Osteocyte (in vitro differentiated cells): ENCODE results near the gene CACNA2D3. TPM values are rescaled to one million over a fixed set of nuclear protein-coding genes. Genes with fewer than 3 reads are reported as not detected.

Experiments
- DNase-seq: peaks from one replicate; pipeline ENCODE4 v3.0.0; 2021; ENCODE audit warnings: mixed read lengths; ENCODE audit not compliant: unreplicated experiment; ENCODE audit errors: extremely low spot score
- H3K27ac Mint-ChIP-seq: one replicate; pipeline ENCODE4 v1.8.0; 2021; ENCODE audit warnings: mild to moderate bottlenecking, mixed read lengths; ENCODE audit not compliant: unreplicated experiment
- H3K27me3 Mint-ChIP-seq: one replicate; pipeline ENCODE4 v1.8.0; 2021; ENCODE audit warnings: mixed read lengths; ENCODE audit not compliant: unreplicated experiment
- H3K36me3 Mint-ChIP-seq: one replicate; pipeline ENCODE4 v1.8.0; 2021; ENCODE audit warnings: mixed read lengths; ENCODE audit not compliant: unreplicated experiment
- H3K4me1 Mint-ChIP-seq: one replicate; pipeline ENCODE4 v1.8.0; 2021; ENCODE audit warnings: mixed read lengths; ENCODE audit not compliant: unreplicated experiment
- H3K4me3 Mint-ChIP-seq: one replicate; pipeline ENCODE4 v1.8.0; 2021; ENCODE audit warnings: mild to moderate bottlenecking, moderate library complexity, mixed read lengths; ENCODE audit not compliant: unreplicated experiment
- H3K9me3 Mint-ChIP-seq: one replicate; pipeline ENCODE4 v1.8.0; 2021; ENCODE audit warnings: mixed read lengths; ENCODE audit not compliant: unreplicated experiment
- total RNA-seq: library from RNA; stranded (reverse); gene quantifications from 2 replicates; pipeline ENCODE4 v1.2.1, GENCODE V29; 2021
- TF ChIP-seq, protein P1 (sequence below): fragments of 200-600 bp; sonication (generic); IDR thresholded peaks from 2 replicates; pipeline ENCODE4 v1.5.0; 2021; ENCODE audit warnings: antibody characterized with exemption, mild to moderate bottlenecking, moderate library complexity

The CACNA2D3 gene
- total RNA-seq, 1 donor from 2014 or later: 0.46 TPM

DNA sequence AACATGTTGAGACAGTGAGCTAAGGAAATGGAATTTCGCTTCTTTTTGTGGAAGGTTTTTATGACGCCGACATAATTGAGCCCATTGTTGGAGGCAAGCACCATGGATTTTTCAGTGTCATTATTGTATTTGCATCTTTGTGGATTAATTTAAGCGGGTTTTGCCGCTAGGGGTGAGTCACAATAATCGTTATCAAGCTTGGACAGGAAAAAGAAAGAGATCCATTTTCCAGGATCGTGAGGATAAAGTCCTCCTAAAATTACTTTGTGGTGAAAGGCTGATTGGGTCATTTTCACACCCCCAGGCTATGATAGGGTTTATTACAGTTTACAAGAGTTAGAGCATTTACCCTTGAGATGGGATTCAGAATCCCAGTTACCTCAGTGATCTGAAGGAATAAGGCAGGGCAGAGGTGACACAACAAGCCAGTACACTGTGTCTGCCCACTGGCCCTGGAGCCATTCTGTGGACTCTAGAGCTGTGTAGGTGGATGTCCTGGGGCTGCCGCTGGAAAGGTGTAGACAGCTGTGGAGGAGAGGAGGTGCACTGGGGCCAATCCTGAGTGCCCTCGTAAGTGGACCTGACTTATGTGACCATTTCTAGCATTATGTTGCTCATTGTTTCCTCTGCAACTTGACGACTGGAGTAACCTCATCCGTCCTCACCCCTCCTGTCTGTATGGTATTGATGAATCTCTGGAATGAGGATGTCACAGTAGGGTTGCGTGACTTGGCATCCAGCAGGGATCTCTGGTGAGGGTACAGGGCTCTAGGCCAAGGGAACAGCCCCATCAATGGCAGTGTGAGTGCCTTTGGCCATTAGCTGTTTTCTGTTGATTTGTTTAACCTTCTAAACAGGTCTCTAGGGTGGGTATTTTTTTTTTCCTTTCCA, 435.4 kb downstream of the CACNA2D3 start:
- no peaks in the 10 kb centered on the region for H3K36me3 Mint-ChIP-seq
- DNase-seq: no peak
- TF ChIP-seq, protein P1, sequence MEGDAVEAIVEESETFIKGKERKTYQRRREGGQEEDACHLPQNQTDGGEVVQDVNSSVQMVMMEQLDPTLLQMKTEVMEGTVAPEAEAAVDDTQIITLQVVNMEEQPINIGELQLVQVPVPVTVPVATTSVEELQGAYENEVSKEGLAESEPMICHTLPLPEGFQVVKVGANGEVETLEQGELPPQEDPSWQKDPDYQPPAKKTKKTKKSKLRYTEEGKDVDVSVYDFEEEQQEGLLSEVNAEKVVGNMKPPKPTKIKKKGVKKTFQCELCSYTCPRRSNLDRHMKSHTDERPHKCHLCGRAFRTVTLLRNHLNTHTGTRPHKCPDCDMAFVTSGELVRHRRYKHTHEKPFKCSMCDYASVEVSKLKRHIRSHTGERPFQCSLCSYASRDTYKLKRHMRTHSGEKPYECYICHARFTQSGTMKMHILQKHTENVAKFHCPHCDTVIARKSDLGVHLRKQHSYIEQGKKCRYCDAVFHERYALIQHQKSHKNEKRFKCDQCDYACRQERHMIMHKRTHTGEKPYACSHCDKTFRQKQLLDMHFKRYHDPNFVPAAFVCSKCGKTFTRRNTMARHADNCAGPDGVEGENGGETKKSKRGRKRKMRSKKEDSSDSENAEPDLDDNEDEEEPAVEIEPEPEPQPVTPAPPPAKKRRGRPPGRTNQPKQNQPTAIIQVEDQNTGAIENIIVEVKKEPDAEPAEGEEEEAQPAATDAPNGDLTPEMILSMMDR: no peak
- no peaks in the 10 kb centered on the region for H3K27me3 Mint-ChIP-seq
- H3K9me3 Mint-ChIP-seq: peaks cover 14% of the 10 kb centered on the region
- H3K4me1 Mint-ChIP-seq: no peaks in the 10 kb centered on the region
- H3K27ac Mint-ChIP-seq: no peak overlapping the region
- no peak overlapping the region for H3K4me3 Mint-ChIP-seq

DNA sequence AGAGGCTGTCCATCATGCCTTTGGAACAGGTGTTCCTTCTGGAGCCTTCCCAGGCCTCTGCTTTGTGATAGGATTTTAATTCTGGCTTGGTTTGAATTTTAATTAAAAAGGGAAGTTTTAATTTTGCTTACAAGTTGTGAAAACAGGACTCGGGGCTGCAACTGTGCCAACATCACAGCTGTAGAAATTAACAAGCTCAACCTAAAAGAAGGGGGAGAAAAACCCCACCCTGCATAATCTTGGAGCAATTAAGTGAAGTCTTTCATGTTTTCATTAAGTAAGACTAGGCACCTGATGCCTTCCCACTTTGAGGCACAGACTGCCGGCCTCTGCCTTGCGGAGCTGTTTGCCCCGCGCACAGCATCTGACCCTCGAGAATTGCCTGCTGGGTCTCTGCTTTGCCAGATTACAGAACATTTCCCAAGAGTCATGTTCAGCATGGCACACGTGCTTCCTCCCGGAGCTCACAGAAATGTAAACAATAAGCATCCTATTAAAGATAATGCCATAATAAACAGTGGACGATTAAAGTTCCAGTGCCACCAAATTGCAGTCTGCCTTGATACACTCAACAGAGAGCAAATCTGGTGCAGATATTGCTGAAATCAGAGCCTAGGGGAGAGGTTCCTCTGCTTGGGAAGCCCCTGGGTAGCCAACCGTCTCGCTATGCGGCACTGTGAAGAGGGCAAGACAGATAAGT, 441.3 kb downstream of the CACNA2D3 start:
- no peaks in the 10 kb centered on the region for H3K36me3 Mint-ChIP-seq
- no peaks in the 10 kb centered on the region for H3K27me3 Mint-ChIP-seq
- no peak overlapping the region for H3K27ac Mint-ChIP-seq
- no peak overlapping the region for H3K4me3 Mint-ChIP-seq
- DNase-seq: peak; percentile 38
- no peaks in the 10 kb centered on the region for H3K4me1 Mint-ChIP-seq
- peaks cover 17% of the 10 kb centered on the region for H3K9me3 Mint-ChIP-seq
- TF ChIP-seq, protein P1: no peak

DNA sequence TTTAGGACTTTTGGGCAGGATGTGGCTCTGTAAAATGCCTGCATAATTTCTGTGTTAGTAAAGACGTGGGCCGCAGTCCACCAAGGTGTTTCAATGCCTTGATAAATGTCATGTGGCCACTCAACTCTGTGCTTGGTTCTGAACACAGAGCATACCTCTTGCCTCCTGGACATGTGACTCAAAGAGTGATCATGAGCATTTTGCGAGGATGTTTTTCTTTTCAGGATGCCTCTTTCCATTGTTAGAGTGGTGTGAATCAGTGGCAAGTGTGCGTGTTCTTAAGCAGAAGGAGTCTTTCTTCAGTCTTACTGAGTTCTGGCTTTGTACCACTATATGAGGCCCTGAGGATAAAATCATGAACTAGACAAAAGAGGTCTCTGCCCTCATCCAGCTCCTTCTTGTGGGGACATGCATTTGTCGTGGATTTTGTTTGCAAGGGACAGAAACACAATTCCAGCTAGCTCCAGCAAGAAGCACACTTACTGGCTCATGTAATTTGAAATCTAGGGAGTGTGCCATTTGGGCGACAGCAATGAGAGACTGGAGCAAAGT, 442.1 kb downstream of the CACNA2D3 start:
- Mint-ChIP-seq H3K9me3 (peaks cover 17% of the 10 kb centered on the region), H3K27ac (no peak overlapping the region), H3K4me3 (no peak overlapping the region), H3K36me3 (no peaks in the 10 kb centered on the region), H3K4me1 (no peaks in the 10 kb centered on the region), H3K27me3 (no peaks in the 10 kb centered on the region)
- peak; percentile 51 for DNase-seq
- TF ChIP-seq, protein P1: no peak

DNA sequence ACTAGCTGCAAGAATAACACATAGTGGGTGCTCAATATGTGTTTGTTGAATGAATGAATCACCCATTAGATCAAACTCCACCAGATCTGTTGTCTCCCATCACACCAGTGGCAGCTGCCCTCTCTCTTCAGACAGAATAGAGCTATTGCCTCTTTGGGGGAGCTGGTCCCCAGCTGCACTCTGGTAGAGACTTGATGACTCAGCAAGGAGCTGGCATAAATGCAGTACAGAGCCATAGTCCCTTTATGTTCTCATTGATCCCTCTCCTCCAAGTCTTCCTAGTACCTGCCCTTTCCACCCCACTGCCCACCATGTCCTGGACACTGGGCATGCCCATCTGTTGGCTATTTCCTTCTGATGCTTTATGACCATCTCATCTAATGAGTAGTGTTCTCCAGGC, 443.6 kb downstream of the CACNA2D3 start:
- Mint-ChIP-seq H3K36me3 (no peaks in the 10 kb centered on the region), H3K9me3 (peaks cover 9% of the 10 kb centered on the region), H3K4me1 (no peaks in the 10 kb centered on the region), H3K4me3 (no peak overlapping the region), H3K27me3 (no peaks in the 10 kb centered on the region), H3K27ac (no peak overlapping the region)
- DNase-seq: peak; percentile 34
- TF ChIP-seq, protein P1: no peak

DNA sequence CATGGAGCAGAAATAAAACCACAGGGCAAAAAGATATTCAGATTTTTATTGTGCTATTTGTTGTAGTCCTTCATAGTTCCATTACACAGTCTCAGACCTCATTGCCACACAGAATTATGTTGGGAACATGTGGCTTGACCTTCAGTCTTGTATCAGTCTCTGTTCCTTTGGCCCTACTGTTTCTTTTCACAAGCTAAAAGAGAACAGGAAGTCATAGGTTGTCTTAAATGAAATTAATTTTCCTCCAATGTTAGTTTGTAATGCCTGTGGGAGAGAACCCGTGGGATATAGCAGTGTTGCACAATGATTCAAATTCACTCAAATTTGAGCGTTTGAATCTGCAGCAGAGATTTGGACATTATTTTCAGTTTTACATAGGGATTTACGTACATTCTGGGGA, 445.6 kb downstream of the CACNA2D3 start:
- H3K9me3 Mint-ChIP-seq: peaks cover 9% of the 10 kb centered on the region
- no peak for DNase-seq
- H3K27ac Mint-ChIP-seq: no peak overlapping the region
- H3K4me1 Mint-ChIP-seq: no peaks in the 10 kb centered on the region
- TF ChIP-seq, protein P1: no peak
- no peaks in the 10 kb centered on the region for H3K27me3 Mint-ChIP-seq
- H3K4me3 Mint-ChIP-seq: no peak overlapping the region
- no peaks in the 10 kb centered on the region for H3K36me3 Mint-ChIP-seq
